ENCODE measurements around the gene OR2A14. TPM values are rescaled to one million over a fixed set of nuclear protein-coding genes. Genes with fewer than 3 reads are reported as not detected.

Gene OR2A14
- total and polyA plus RNA-seq, 10 of the 15 experiments (the other 5 are each of a cell fraction or from before 2014, with no cell fraction given): not detected

- TF ChIP-seq NKRF (conservative IDR thresholded peaks at IDR 0.05): no peak
Observed at GRCh38 chr7:144074374-144074773, 48.6 kb upstream of the OR2A14 start (continued).

GRCh38 chr7:144085978-144086377, 37.0 kb upstream of the OR2A14 start, which contains the start of gene OR2A12:
OR2A12 (plus strand) TSS chr7:144086278; CDS start chr7:144095108, 8,830 bp downstream.
- no peaks in the 10 kb centered on the region for H3K27me3 ChIP-seq (replicated peaks in 1 of 2; ENCODE audit: control insufficient read depth in 2 of 2, insufficient read depth in 2 of 2, low read length in 1 of 2)
- in situ Hi-C loops (cut with MboI) (no loop called here), intact Hi-C loops (cut with micrococcal nuclease; ENCODE audit: unreplicated experiment) (no loop called here)
- ATAC-seq (no peak), FAIRE-seq (no peak), DNase-seq (ENCODE audit: low read depth, low spot score) (no peak)
- TF ChIP-seq LARP7 (IDR thresholded peaks at IDR 0.05) (no peak), E2F4 (IDR thresholded peaks at IDR 0.05; ENCODE audit: low read depth, low read length) (no peak), BRCA1 (IDR thresholded peaks at IDR 0.05; ENCODE audit: low read depth, low read length) (no peak), STAT3 (IDR thresholded peaks at IDR 0.05; ENCODE audit: low read depth, low read length) (no peak), BHLHE40 (IDR thresholded peaks at IDR 0.05; ENCODE audit: borderline replicate concordance in 1 of 2, low read depth in 2 of 2, low read length in 1 of 2) (no peak), POLR2A (IDR thresholded peaks at IDR 0.05; ENCODE audit: low read depth, low read length) (no peak), NFYB (IDR thresholded peaks at IDR 0.05; ENCODE audit: insufficient read depth, low read depth, low read length) (no peak), WRNIP1 (IDR thresholded peaks at IDR 0.05; ENCODE audit: borderline replicate concordance, low read depth, low read length) (no peak), RBBP5 (conservative IDR thresholded peaks at IDR 0.05) (no peak), SMAD5 (IDR thresholded peaks at IDR 0.05; ENCODE audit: low read depth) (no peak), NR2F1 (conservative IDR thresholded peaks at IDR 0.05) (no peak), MLLT1 (IDR thresholded peaks at IDR 0.05) (no peak)
- no peak within 1 kb of the TSS for H2AFZ ChIP-seq (ENCODE audit: control insufficient read depth, low read depth, low read length)
- H3K79me2 ChIP-seq (ENCODE audit: control insufficient read depth, insufficient read depth, low read length): no peaks in the 10 kb centered on the region
- no peaks in the 10 kb centered on the region for H4K20me1 ChIP-seq (ENCODE audit: control insufficient read depth, insufficient read depth)
- H3K9ac ChIP-seq (ENCODE audit: control insufficient read depth, insufficient read depth, low read length): no peak within 1 kb of the TSS
- H3K4me1 ChIP-seq (ENCODE audit: control insufficient read depth, insufficient read depth, low read length): no peaks in the 10 kb centered on the region
- RAD21 ChIA-PET (ENCODE audit: unreplicated experiment): no interaction called here
- CTCF ChIA-PET: no interaction called here
- no peaks in the 10 kb centered on the region for H3K36me3 ChIP-seq (ENCODE audit: control insufficient read depth in 2 of 2, insufficient read depth in 2 of 2, low read length in 1 of 2)
- 43% methylated on average over 2 of the region's 2 CpGs for WGBS (ENCODE audit: insufficient coverage, insufficient replicate concordance, low lambda C conversion rate, missing lambda C conversion rate)
- SMC1A ChIA-PET (ENCODE audit: uncharacterized antibody, unreplicated experiment): no interaction called here
- BruUV-seq (replicated peaks): no TSS peak
- H3K4me2 ChIP-seq (ENCODE audit: control insufficient read depth, insufficient read depth): no peak within 1 kb of the TSS
- no peaks in the 10 kb centered on the region for H3K9me3 ChIP-seq (replicated peaks; ENCODE audit: control insufficient read depth, insufficient read depth, low read length)
- POLR2A ChIA-PET: interaction anchor here (0.6 kb wide), 1 partner anchor 30 kb away, joined by 4 read pairs; no protein-coding TSS in a partner anchor
- no peak within 1 kb of the TSS for H3K27ac ChIP-seq (ENCODE audit: control insufficient read depth, insufficient read depth)
- no peak within 1 kb of the TSS for H3K4me3 ChIP-seq

All from GM12878 (cell line).